Esophagus squamous epithelium (tissue), 4 donors: ENCODE results near the gene LONRF2.

ENCODE experiments used
- POLR2A ChIP-seq, 4 donors: fragments of 450-650 bp; IDR thresholded peaks; one replicate each; pipeline ENCODE4 v1.6.1; 2017; ENCODE audit warnings: antibody characterized with exemption in 4 of 4, mild to moderate bottlenecking in 4 of 4, moderate library complexity in 3 of 4
- TF ChIP-seq, protein P1 (sequence below), 6 experiments: fragments of 450-650 bp in 4 of 6; fragments of 200-600 bp in 2 of 6; sonication (generic) in 2 of 6; IDR thresholded peaks; one replicate each; pipeline ENCODE4 v1.5.1; 2016 to 2019; ENCODE audit warnings: antibody characterized with exemption in 6 of 6, mild to moderate bottlenecking in 4 of 6, moderate library complexity in 4 of 6

DNA sequence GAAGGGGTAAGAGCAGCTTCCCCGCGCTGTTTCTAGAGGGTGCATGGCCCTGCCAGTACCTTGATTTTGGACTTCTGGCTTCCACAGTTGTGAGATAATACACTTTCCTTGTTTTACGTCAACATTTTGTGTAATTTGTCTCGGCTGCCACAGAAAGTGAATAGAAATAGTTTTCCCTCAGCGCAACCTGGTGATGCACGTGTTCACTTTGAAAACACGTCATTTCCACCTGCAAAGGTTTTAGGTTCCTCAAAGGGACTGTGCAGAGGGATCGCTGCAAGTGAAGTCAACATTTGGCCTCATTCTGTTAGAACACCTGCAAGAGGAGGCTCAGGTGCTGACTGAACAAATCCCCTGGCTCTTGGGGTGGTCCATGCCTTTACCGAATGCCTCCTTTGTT is 71.7 kb downstream of the LONRF2 start:
- TF ChIP-seq, protein P1, sequence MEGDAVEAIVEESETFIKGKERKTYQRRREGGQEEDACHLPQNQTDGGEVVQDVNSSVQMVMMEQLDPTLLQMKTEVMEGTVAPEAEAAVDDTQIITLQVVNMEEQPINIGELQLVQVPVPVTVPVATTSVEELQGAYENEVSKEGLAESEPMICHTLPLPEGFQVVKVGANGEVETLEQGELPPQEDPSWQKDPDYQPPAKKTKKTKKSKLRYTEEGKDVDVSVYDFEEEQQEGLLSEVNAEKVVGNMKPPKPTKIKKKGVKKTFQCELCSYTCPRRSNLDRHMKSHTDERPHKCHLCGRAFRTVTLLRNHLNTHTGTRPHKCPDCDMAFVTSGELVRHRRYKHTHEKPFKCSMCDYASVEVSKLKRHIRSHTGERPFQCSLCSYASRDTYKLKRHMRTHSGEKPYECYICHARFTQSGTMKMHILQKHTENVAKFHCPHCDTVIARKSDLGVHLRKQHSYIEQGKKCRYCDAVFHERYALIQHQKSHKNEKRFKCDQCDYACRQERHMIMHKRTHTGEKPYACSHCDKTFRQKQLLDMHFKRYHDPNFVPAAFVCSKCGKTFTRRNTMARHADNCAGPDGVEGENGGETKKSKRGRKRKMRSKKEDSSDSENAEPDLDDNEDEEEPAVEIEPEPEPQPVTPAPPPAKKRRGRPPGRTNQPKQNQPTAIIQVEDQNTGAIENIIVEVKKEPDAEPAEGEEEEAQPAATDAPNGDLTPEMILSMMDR (IDR thresholded peaks at IDR 0.05) = no peak
- TF ChIP-seq POLR2A (IDR thresholded peaks at IDR 0.05) = no peak
